ENCODE data around the gene HLA-E. TPM values are rescaled to one million over a fixed set of nuclear protein-coding genes. Genes with fewer than 3 reads are reported as not detected.

The HLA-E gene
- total and polyA plus RNA-seq, 2 of the 13 experiments (the other 11 are each of a cell fraction or from before 2014, with no cell fraction given), result 45.2 to 90.4 TPM

GRCh38 chr6:30515944-30516753, 26.8 kb downstream of the HLA-E start (continued):
- no peak for TF ChIP-seq ZHX1 (CRISPR knock-in tag; IDR thresholded peaks at IDR 0.05; ENCODE audit: low read depth)
- no peak for TF ChIP-seq NR1H2 (CRISPR knock-in tag; IDR thresholded peaks at IDR 0.05; ENCODE audit: borderline replicate concordance, low read depth)
- peak; percentile 64; the same call in 1 of the 2 replicates for TF ChIP-seq ADNP (CRISPR knock-in tag; IDR thresholded peaks at IDR 0.05)
- peak; percentile 54; the same call in 1 of the 2 replicates for TF ChIP-seq THAP9 (CRISPR knock-in tag; IDR thresholded peaks at IDR 0.05; ENCODE audit: borderline replicate concordance)
- TF ChIP-seq SP5 (CRISPR knock-in tag; IDR thresholded peaks at IDR 0.05; ENCODE audit: borderline replicate concordance, low read depth), result peak; percentile 96
- TF ChIP-seq FIP1L1 (IDR thresholded peaks at IDR 0.05; ENCODE audit: borderline replicate concordance, insufficient read depth, low read depth, low read length), result no peak
- TF ChIP-seq HHEX (CRISPR knock-in tag; IDR thresholded peaks at IDR 0.05), result no peak
- TF ChIP-seq SMAD1 (CRISPR knock-in tag; IDR thresholded peaks at IDR 0.05; ENCODE audit: borderline replicate concordance, low read depth), result no peak
- no peak for TF ChIP-seq ATRX (CRISPR knock-in tag; IDR thresholded peaks at IDR 0.05; ENCODE audit: borderline replicate concordance)
- no peak for TF ChIP-seq DDIT3 (CRISPR knock-in tag; IDR thresholded peaks at IDR 0.05)
- TF ChIP-seq HDAC1 (CRISPR knock-in tag; IDR thresholded peaks at IDR 0.05), result peak; percentile 77
- no peak for TF ChIP-seq ZNF768 (CRISPR knock-in tag; IDR thresholded peaks at IDR 0.05)
- peak; percentile 24; the same call in 1 of the 2 replicates for TF ChIP-seq HNF4G (IDR thresholded peaks at IDR 0.05; ENCODE audit: borderline replicate concordance, low read depth, low read length)
- TF ChIP-seq HNF4G (CRISPR knock-in tag; IDR thresholded peaks at IDR 0.05; ENCODE audit: borderline replicate concordance, low read depth), result peak; percentile 34; the same call in 1 of the 2 replicates
- TF ChIP-seq ZFP41 (CRISPR knock-in tag; IDR thresholded peaks at IDR 0.05; ENCODE audit: borderline replicate concordance), result no peak
- no peak for TF ChIP-seq TOE1 (CRISPR knock-in tag; IDR thresholded peaks at IDR 0.05)
- TF ChIP-seq ZNF296 (CRISPR knock-in tag; conservative IDR thresholded peaks at IDR 0.05), result no peak
- no peak for TF ChIP-seq CHD4 (IDR thresholded peaks at IDR 0.05; ENCODE audit: borderline replicate concordance, low read length)
- no peak for TF ChIP-seq AKAP8 (CRISPR knock-in tag; IDR thresholded peaks at IDR 0.05)
- TF ChIP-seq GPBP1L1 (CRISPR knock-in tag; IDR thresholded peaks at IDR 0.05), result no peak
- TF ChIP-seq ZNF660 (CRISPR knock-in tag; IDR thresholded peaks at IDR 0.05; ENCODE audit: borderline replicate concordance, low read depth), result no peak
- no peak for TF ChIP-seq ARNT (IDR thresholded peaks at IDR 0.05)
